IMR-90 (cell line): ENCODE data around the gene PSMB11. TPM values are rescaled to one million over a fixed set of nuclear protein-coding genes. Genes with fewer than 3 reads are reported as not detected.
A peak's percentile ranks its signal among the peaks of the same experiment; 100 is the strongest.

Experiments
- ATAC-seq: fragments of 200-7000 bp; cut with Tn5 transposase; 2 replicates; pipeline ENCODE4 v1.9.1; 2020; ENCODE audit warnings: low read depth, mild to moderate bottlenecking, moderate library complexity
- BruUV-seq: library from RNA; stranded (reverse); fragments of 400-500 nt; replicated peaks from 2 replicates; lab custom pipeline; 2021; lab: Mats Ljungman, UMichigan
- CTCF ChIA-PET: fragments of 300-600 bp; formaldehyde crosslinking; extraction: SDS; loops from one replicate; lab custom pipeline; 2021; ENCODE audit warnings: antibody characterized with exemption; lab: Yijun Ruan, JAX
- POLR2A ChIA-PET: fragments of 300-600 bp; sonication (Branson Sonifier 250); formaldehyde crosslinking; loops from one replicate; lab custom pipeline; 2022; ENCODE audit warnings: antibody characterized with exemption; ENCODE audit not compliant: unreplicated experiment; lab: Charles Lee
- DNase-seq: peaks from one replicate; pipeline ENCODE4 v3.0.0; 2013
- H2AFZ ChIP-seq: replicated peaks from 2 replicates; pipeline ENCODE3; 2013; ENCODE audit warnings: low read length, mild to moderate bottlenecking; ENCODE audit not compliant: poor library complexity
- H2AK5ac ChIP-seq: 2 replicates; pipeline ENCODE4 v1.6.1; 2013; ENCODE audit warnings: low read depth, low read length, inconsistent platforms
- H2AK9ac ChIP-seq: replicated peaks from 2 replicates; pipeline ENCODE3; 2013; ENCODE audit warnings: mild to moderate bottlenecking, low read depth, low read length, moderate library complexity; ENCODE audit not compliant: poor library complexity
- H2BK120ac ChIP-seq: 2 replicates; pipeline ENCODE4 v1.6.1; 2013; ENCODE audit warnings: low read depth, low read length, inconsistent platforms
- H2BK15ac ChIP-seq: 3 replicates; pipeline ENCODE4 v1.6.1; 2013; ENCODE audit warnings: low read depth, low read length, inconsistent platforms
- H2BK20ac ChIP-seq: 2 replicates; pipeline ENCODE4 v1.6.1; 2013; ENCODE audit warnings: low read depth, mild to moderate bottlenecking, inconsistent platforms, low read length, moderate library complexity
- H2BK5ac ChIP-seq: 2 replicates; pipeline ENCODE4 v1.6.1; 2013; ENCODE audit warnings: mild to moderate bottlenecking, low read depth, low read length, inconsistent platforms; ENCODE audit not compliant: poor library complexity, severe bottlenecking
- H3K14ac ChIP-seq: replicated peaks from 2 replicates; pipeline ENCODE4 v1.6.1; 2013; ENCODE audit warnings: low read depth, low read length, inconsistent platforms
- H3K18ac ChIP-seq: 2 replicates; pipeline ENCODE4 v1.6.1; 2013; ENCODE audit warnings: low read depth, low read length, control low read depth
- H3K23ac ChIP-seq: 2 replicates; pipeline ENCODE4 v1.6.1; 2013; ENCODE audit warnings: low read depth, low read length, inconsistent platforms
- H3K27ac ChIP-seq: 2 replicates; pipeline ENCODE4 v1.5.1; 2013; ENCODE audit warnings: mild to moderate bottlenecking, control low read depth, low read length; ENCODE audit not compliant: insufficient read depth
- H3K27me3 ChIP-seq: 2 replicates; pipeline ENCODE4 v1.6.1; 2013; ENCODE audit warnings: low read length; ENCODE audit not compliant: control insufficient read depth, insufficient read depth
- H3K36me3 ChIP-seq: 2 replicates; pipeline ENCODE4 v1.6.1; 2013; ENCODE audit warnings: low read length, mixed read lengths; ENCODE audit not compliant: control insufficient read depth, insufficient read depth
- H3K4ac ChIP-seq: 2 replicates; pipeline ENCODE4 v1.6.1; 2013; ENCODE audit warnings: low read depth, low read length, inconsistent platforms
- H3K4me1 ChIP-seq: 2 replicates; pipeline ENCODE4 v1.6.1; 2013; ENCODE audit warnings: low read length, mixed read lengths; ENCODE audit not compliant: control insufficient read depth, insufficient read depth
- H3K4me2 ChIP-seq: 2 replicates; pipeline ENCODE4 v1.6.1; 2013; ENCODE audit warnings: low read depth, mild to moderate bottlenecking, control low read depth, low read length, moderate library complexity
- H3K4me3 ChIP-seq: 2 replicates; pipeline ENCODE4 v1.5.1; 2013; ENCODE audit warnings: low read depth, mild to moderate bottlenecking, control low read depth, low read length, moderate library complexity; ENCODE audit not compliant: insufficient read depth
- H3K56ac ChIP-seq: 2 replicates; pipeline ENCODE4 v1.6.1; 2013; ENCODE audit warnings: low read length, inconsistent platforms; ENCODE audit not compliant: insufficient read depth; ENCODE audit errors: extremely low read depth
- H3K79me1 ChIP-seq, 2 experiments: 2 replicates each; pipeline ENCODE4 v1.6.1; 2013; ENCODE audit warnings: low read length in 2 of 2, inconsistent platforms in 1 of 2, low read depth in 1 of 2
- H3K9ac ChIP-seq: 2 replicates; pipeline ENCODE4 v1.6.1; 2013; ENCODE audit warnings: low read depth, low read length, control low read depth
- H3K9me1 ChIP-seq: 2 replicates; pipeline ENCODE4 v1.6.1; 2013; ENCODE audit warnings: low read length, inconsistent platforms; ENCODE audit not compliant: insufficient read depth
- H3K9me3 ChIP-seq: 2 replicates; pipeline ENCODE4 v1.6.1; 2013; ENCODE audit warnings: low read length; ENCODE audit not compliant: control insufficient read depth, insufficient read depth
- H4K20me1 ChIP-seq: 2 replicates; pipeline ENCODE4 v1.6.1; 2013; ENCODE audit warnings: low read length, inconsistent platforms; ENCODE audit not compliant: insufficient read depth
- H4K5ac ChIP-seq: 2 replicates; pipeline ENCODE4 v1.6.1; 2013; ENCODE audit warnings: mild to moderate bottlenecking, low read depth, low read length, control low read depth
- H4K8ac ChIP-seq, 2 experiments: 2 replicates each; pipeline ENCODE4 v1.6.1; 2013; ENCODE audit warnings: low read depth in 2 of 2, low read length in 2 of 2, control low read depth in 1 of 2, inconsistent platforms in 1 of 2
- H4K91ac ChIP-seq: 2 replicates; pipeline ENCODE4 v1.6.1; 2013; ENCODE audit warnings: low read depth, low read length, inconsistent platforms; ENCODE audit not compliant: insufficient read depth
- BHLHE40 ChIP-seq: fragments of 150-350 bp; IDR thresholded peaks from 2 replicates; pipeline ENCODE4 v1.6.1; 2016; ENCODE audit warnings: mild to moderate bottlenecking, low read depth, low read length
- CEBPB ChIP-seq: IDR thresholded peaks from 2 replicates; pipeline ENCODE4 v1.6.1; 2012; ENCODE audit warnings: low read depth, low read length, improper control_type of control experiment
- CHD1 ChIP-seq: IDR thresholded peaks from 2 replicates; pipeline ENCODE4 v1.6.1; 2012; ENCODE audit warnings: low read depth, low read length, improper control_type of control experiment
- FOS ChIP-seq: fragments of 150-350 bp; IDR thresholded peaks from 2 replicates; pipeline ENCODE4 v1.6.1; 2016; ENCODE audit warnings: low read depth, low read length
- MAFK ChIP-seq: IDR thresholded peaks from 2 replicates; pipeline ENCODE4 v1.6.1; 2012; ENCODE audit warnings: low read depth, low read length, improper control_type of control experiment
- MAZ ChIP-seq: IDR thresholded peaks from 2 replicates; pipeline ENCODE4 v1.6.1; 2012; ENCODE audit warnings: low read depth, mild to moderate bottlenecking, low read length, improper control_type of control experiment, moderate library complexity, borderline replicate concordance
- MXI1 ChIP-seq: IDR thresholded peaks from 2 replicates; pipeline ENCODE4 v1.6.1; 2012; ENCODE audit warnings: low read depth, mild to moderate bottlenecking, low read length, moderate library complexity, borderline replicate concordance
- NFE2L2 ChIP-seq: fragments of 150-350 bp; IDR thresholded peaks from 2 replicates; pipeline ENCODE4 v1.6.1; 2016; ENCODE audit warnings: low read depth, mild to moderate bottlenecking, low read length
- POLR2A ChIP-seq: IDR thresholded peaks from 2 replicates; pipeline ENCODE4 v1.6.1; 2012; ENCODE audit warnings: mild to moderate bottlenecking, low read depth, low read length
- RAD21 ChIP-seq: IDR thresholded peaks from 2 replicates; pipeline ENCODE4 v1.6.1; 2012; ENCODE audit warnings: low read length, improper control_type of control experiment
- RCOR1 ChIP-seq: IDR thresholded peaks from 2 replicates; pipeline ENCODE4 v1.6.1; 2012; ENCODE audit warnings: mild to moderate bottlenecking, low read length, improper control_type of control experiment; ENCODE audit not compliant: insufficient replicate concordance
- RFX5 ChIP-seq: IDR thresholded peaks from 2 replicates; pipeline ENCODE4 v1.8.0; 2012; ENCODE audit warnings: low read depth, mild to moderate bottlenecking, low read length, moderate library complexity
- SMC3 ChIP-seq: fragments of 150-350 bp; IDR thresholded peaks from 2 replicates; pipeline ENCODE4 v1.6.1; 2016; ENCODE audit warnings: low read depth, mild to moderate bottlenecking, antibody characterized with exemption, low read length, moderate library complexity
- WGBS, 2 experiments: methylation state at CpG; one replicate each; pipeline versions ENCODE4 v1.1.5 to v1.1.7; 2013; ENCODE audit warnings: missing lambda C conversion rate in 2 of 2; ENCODE audit not compliant: insufficient read length in 1 of 2; ENCODE audit errors: extremely low coverage in 2 of 2; 5-methylcytosine and 5-hydroxymethylcytosine counted together
- dilution Hi-C: fragments of 300-500 bp; cut with HindIII; formaldehyde crosslinking; loops from one replicate; pipeline ENCODE4 v1.14.3; 2018; ENCODE audit warnings: low sequenced_read_pairs; ENCODE audit not compliant: unreplicated experiment
- in situ Hi-C: fragments of 300-500 bp; cut with MboI; formaldehyde crosslinking; loops from 3 replicates; pipeline ENCODE4 v1.14.3; 2019; ENCODE audit warnings: low sequenced_read_pairs, inconsistent platforms, mixed read lengths
- intact Hi-C: fragments of 100-400 bp; cut with micrococcal nuclease; formaldehyde crosslinking; loops from 2 replicates; pipeline ENCODE4 v1.10.0; 2022
- polyA plus RNA-seq, 3 experiments: library from polyadenylated mRNA; depleted of rRNA; stranded (reverse); fragments of >200 nt; gene quantifications; 2 replicates each; pipeline ENCODE4 v1.2.3, GENCODE V29; 2012; ENCODE audit warnings: low replicate concordance in 1 of 3
- total RNA-seq: library from RNA; depleted of rRNA; stranded (reverse); fragments of >200 nt; gene quantifications from 2 replicates; pipeline ENCODE4 v1.2.3, GENCODE V29; 2012
- TF ChIP-seq, protein P1 (sequence below): fragments of 150-350 bp; IDR thresholded peaks from 2 replicates; pipeline ENCODE4 v1.6.1; 2017; ENCODE audit warnings: mild to moderate bottlenecking, antibody characterized with exemption, low read length, low read depth
- TF ChIP-seq, protein P2 (sequence below): fragments of 150-350 bp; IDR thresholded peaks from 2 replicates; pipeline ENCODE4 v1.6.1; 2016; ENCODE audit warnings: low read depth, mild to moderate bottlenecking, low read length, moderate library complexity, borderline replicate concordance

Gene PSMB11
- total and polyA plus RNA-seq, 2 of the 4 experiments (the other 2 are of a cell fraction): not detected

DNA sequence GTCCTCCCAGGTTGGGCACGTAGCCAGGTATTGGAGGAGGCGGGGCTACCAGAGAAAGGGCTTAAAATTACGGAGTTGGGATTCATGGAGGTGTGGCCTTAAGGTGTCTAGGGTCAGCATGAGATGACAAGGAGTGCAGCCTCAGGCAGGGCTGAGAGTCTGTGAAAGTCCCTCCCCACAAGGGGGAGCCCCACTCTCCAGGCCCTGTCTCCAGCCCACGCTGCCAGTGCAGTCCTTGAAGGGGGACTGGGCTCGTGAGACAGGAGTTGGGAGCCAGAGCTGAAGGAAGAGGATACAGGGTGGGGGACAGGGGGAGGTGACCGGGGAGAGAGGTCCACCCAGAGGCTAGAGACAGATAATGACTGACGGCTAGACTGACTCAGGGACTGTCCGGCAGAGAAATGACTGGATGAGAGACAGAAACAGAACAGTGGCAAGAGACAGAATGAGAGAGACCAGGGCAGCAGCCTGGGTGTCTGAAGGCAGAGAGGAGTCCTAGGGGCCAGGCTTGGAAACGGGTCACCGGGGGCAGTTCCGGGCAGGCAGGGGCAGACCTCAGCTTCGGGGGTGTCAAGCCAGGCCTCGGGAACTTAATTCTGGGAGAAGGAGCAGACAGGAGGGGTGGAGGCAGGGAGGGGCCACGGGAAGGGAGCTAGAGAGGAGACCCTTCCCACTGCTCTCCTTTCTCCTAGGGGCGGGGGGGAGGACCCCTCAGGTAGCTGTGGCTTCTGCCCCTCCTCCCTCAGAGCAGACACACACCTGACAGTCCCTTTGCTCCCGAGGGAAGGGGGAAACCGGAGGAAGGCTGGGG is 14.3 kb downstream of the PSMB11 start:
- peak overlapping the region; percentile 62 for H3K4me3 ChIP-seq
- peaks cover 13% of the 10 kb centered on the region for H4K20me1 ChIP-seq
- no peak overlapping the region for H2BK120ac ChIP-seq
- H3K27me3 ChIP-seq: no peaks in the 10 kb centered on the region
- H2BK5ac ChIP-seq: no peak overlapping the region
- peak overlapping the region; percentile 67 for H3K23ac ChIP-seq
- dilution Hi-C loops (no loop called here), intact Hi-C loops (loop anchor here (1.0 to 2.0 kb wide), 2 partner anchors 53 to 492 kb away; no protein-coding TSS in a partner anchor), in situ Hi-C loops (no loop called here)
- no peak overlapping the region for H4K5ac ChIP-seq
- H3K9me3 ChIP-seq: no peaks in the 10 kb centered on the region
- peaks cover 0 to 34% of the 10 kb centered on the region in 2 experiments; a peak in 3 of 4 replicates for H3K79me1 ChIP-seq
- H3K9ac ChIP-seq: peak overlapping the region; percentile 72
- no peak overlapping the region for H2BK15ac ChIP-seq
- H4K8ac ChIP-seq: no peak overlapping the region; a peak in 1 of 4 replicates
- BruUV-seq: no TSS peak
- H3K56ac ChIP-seq: no peak overlapping the region
- no peaks in the 10 kb centered on the region for H3K9me1 ChIP-seq
- WGBS, 2 experiments: 0% methylated on average over 8 of the region's 17 CpGs; no CpG with 5 or more reads in 1 of the 2 experiments
- ATAC-seq: peak; percentile 70
- H3K18ac ChIP-seq: no peak overlapping the region
- ChIA-PET CTCF (interaction anchor here (0.7 to 1.3 kb wide), 5 partner anchors 12 to 111 kb away, joined by 3 to 4 read pairs (median 3); no protein-coding TSS in a partner anchor), POLR2A (no interaction called here)
- peak overlapping the region; percentile 14; the same call in 1 of the 2 replicates for H3K4ac ChIP-seq
- H4K91ac ChIP-seq: no peak overlapping the region
- peaks cover 11% of the 10 kb centered on the region; the same call in 1 of the 2 replicates for H3K4me1 ChIP-seq
- no peak overlapping the region for H2BK20ac ChIP-seq
- no peak overlapping the region; the same call in 1 of the 2 replicates for H3K27ac ChIP-seq
- peak overlapping the region; percentile 89 for H2AFZ ChIP-seq
- peaks cover 28% of the 10 kb centered on the region for H3K36me3 ChIP-seq
- DNase-seq: peak; percentile 65
- H3K14ac ChIP-seq: no peak overlapping the region
- H2AK9ac ChIP-seq: peak overlapping the region; percentile 95
- H2AK5ac ChIP-seq: peak overlapping the region; percentile 52
- peak overlapping the region; percentile 75 for H3K4me2 ChIP-seq
- TF ChIP-seq CHD1 (no peak), BHLHE40 (no peak), FOS (no peak), CEBPB (no peak), RFX5 (no peak), MAZ (peak; percentile 48; the same call in 1 of the 2 replicates), RAD21 (peak; percentile 54), MXI1 (0 out of 2 replicates have a peak, but pooled peaks have one; percentile 31), POLR2A (no peak), NFE2L2 (no peak), MAFK (no peak), SMC3 (peak; percentile 61), RCOR1 (no peak)
- TF ChIP-seq, protein P1, sequence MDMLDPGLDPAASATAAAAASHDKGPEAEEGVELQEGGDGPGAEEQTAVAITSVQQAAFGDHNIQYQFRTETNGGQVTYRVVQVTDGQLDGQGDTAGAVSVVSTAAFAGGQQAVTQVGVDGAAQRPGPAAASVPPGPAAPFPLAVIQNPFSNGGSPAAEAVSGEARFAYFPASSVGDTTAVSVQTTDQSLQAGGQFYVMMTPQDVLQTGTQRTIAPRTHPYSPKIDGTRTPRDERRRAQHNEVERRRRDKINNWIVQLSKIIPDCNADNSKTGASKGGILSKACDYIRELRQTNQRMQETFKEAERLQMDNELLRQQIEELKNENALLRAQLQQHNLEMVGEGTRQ: no peak
- TF ChIP-seq, protein P2, sequence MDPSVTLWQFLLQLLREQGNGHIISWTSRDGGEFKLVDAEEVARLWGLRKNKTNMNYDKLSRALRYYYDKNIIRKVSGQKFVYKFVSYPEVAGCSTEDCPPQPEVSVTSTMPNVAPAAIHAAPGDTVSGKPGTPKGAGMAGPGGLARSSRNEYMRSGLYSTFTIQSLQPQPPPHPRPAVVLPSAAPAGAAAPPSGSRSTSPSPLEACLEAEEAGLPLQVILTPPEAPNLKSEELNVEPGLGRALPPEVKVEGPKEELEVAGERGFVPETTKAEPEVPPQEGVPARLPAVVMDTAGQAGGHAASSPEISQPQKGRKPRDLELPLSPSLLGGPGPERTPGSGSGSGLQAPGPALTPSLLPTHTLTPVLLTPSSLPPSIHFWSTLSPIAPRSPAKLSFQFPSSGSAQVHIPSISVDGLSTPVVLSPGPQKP: no peak
